Measurements from ENCODE around the gene TCP1.
"Not testable (repeated sequence)": the region's sequence is repeated elsewhere in the genome, so short reads cannot be mapped to it uniquely, and the experiment has no call there.

Gene TCP1

GRCh38 chr6:159816775-159817174 lies 27.4 kb upstream of the TCP1 start:
- not testable (repeated sequence) for DNase-seq (ENCODE audit: low read depth)

DNA sequence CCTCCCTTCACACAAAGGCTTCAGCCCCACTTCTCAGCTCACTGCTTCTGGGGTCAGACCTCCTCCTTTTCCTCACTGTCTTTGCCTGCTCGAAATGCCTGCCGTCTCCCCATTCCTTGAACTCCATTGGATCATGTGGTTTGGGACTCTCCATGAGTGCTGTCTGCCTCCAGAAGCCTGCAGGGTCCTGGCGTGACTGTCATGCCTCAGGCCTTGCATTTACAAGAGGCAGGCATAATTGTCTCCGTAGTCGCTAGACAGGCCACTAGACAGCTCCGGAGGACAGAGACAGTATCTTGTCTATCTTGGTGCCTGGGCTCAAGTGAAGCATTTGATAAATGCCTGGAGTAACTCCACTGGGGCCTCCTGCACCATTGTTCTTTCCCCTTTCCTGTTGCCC lies 26.0 kb upstream of the TCP1 start:
- DNase-seq (ENCODE audit: low read depth) = no peak

GRCh38 chr6:159813781-159814180 lies 24.4 kb upstream of the TCP1 start:
- DNase-seq (ENCODE audit: low read depth) = no peak

DNA sequence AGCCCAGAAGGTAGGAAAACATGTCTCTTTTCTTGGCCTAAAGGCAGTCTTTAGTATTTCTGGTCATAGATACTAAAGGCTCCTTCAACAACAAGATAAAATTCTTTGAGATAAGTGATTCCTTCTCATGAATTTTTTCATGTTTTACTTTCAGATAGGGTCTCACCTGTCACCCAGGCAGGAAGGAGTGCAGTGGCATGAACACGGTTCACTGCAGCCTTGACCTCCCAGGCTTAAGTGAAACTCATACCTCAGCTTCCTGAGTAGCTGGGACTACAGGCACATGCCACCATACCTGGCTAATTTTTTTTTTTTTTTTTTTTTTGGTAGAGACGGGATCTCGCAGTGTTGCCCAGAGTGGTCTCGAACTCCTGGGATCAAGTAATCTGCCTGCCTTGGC lies 19.7 kb upstream of the TCP1 start:
- DNase-seq (ENCODE audit: low read depth) = no peak

DNA sequence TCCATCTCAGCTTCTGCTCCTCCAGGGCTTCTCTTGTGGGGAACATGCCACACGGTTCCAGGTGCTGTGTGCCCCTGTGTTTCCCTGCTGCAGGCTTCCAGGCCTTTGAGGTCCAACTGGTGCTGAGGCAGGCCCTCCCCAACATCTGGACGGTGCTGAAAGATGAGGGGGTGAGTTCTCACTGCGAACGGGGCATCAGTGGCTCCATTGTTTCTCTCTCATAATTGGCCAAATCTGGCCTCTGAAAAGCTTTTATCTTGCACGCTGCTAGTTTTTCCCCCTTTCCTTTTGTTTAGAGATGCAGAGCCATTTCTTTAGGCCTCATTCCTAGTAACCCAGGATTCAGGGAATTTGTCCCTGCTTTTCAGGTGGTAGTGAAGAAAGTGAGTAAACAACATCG lies 19.2 kb upstream of the TCP1 start:
- DNase-seq (ENCODE audit: low read depth) = no peak

DNA sequence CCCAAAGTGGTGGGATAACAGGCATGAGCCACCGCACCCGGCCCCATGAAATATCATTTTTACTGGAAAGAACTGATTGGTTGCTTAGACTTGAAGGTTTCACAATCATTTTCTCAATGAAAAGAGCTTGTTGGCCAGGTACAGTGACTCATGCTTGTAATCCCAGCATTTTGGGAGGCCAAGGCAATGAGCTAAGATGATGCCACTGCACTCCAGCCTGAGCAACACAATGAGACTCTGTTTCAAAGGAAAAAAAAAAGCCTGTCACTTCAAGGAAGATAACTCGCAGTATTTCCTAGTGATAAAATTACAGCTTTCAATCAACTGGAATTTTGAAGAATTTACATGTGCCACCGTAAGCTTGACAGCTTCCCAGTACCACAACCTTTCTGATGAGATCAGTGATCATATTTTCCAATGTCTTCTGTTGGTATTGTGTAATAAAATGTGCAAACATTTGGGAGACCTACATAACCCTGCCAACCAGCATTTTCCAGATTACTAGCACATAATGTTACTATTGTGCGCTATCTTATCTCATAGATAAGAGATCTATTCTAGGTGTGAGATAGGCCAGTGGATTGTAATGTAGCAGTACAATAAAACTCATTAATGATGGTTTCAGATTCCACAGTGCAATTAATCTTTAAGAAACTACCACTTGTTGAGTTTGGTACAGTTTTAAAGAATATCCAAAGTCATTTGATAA lies 17.9 kb upstream of the TCP1 start:
- DNase-seq (ENCODE audit: low read depth) = no peak

- DNase-seq (ENCODE audit: low read depth) = no peak
Measured at GRCh38 chr6:159806021-159806458, 16.6 kb upstream of the TCP1 start.

- DNase-seq (ENCODE audit: low read depth) = no peak
Measured at GRCh38 chr6:159805440-159806020, 16.1 kb upstream of the TCP1 start.

DNA sequence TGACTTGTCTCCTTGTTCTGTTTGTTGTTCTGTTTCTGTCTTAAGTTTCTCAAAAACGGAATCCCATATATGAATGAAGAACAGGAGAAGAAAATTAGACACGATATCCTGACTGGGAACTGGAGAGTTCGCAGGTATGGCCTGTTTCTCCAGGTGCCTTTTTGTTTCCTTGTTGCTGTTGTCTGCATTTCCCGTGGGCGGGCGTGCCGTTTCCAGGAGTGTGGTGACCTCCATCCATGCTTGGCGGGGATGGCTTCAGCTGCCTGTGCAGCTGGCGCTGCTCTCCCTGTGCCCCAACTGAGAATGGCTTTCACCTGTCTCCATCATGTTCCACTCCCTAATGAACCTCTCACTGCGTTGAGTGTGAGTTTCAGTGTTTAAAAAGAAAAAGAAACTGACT lies 15.1 kb upstream of the TCP1 start:
- DNase-seq (ENCODE audit: low read depth) = no peak

- peak; percentile 65 for DNase-seq (ENCODE audit: low read depth)
Measured at GRCh38 chr6:159801935-159802334, 12.5 kb upstream of the TCP1 start.

GRCh38 chr6:159800141-159800865 lies 10.9 kb upstream of the TCP1 start, which contains the start of gene PNLDC1:
Gene PNLDC1 (plus strand): TSS chr6:159800276. CDS start chr6:159800308, 32 bp downstream.
- no peak for DNase-seq (ENCODE audit: low read depth)

DNA sequence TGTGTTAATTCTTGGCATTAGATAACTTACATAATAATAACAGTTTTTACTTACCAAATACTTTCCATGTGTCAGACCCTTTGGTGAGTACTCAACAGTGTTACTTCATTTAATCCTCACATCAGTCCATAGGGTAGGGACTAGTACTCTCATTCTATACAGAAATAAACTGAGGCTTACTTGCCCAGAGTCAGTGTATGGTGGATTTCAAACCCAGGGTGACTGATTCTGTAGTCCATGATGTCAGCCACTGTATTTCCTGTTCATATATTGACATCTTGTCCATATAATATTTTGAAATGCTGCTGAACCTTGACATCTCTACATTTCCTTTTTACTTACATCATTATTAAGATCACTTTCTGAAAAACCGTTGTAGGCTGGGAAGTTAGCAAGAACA lies 8.2 kb upstream of the TCP1 start:
- DNase-seq (ENCODE audit: low read depth) = no peak

GRCh38 chr6:159794976-159795375 lies 5.6 kb upstream of the TCP1 start:
- DNase-seq (ENCODE audit: low read depth) = not testable (repeated sequence)

GRCh38 chr6:159790956-159791598 lies 1.7 kb upstream of the TCP1 start:
- no peak for DNase-seq (ENCODE audit: low read depth)

DNA sequence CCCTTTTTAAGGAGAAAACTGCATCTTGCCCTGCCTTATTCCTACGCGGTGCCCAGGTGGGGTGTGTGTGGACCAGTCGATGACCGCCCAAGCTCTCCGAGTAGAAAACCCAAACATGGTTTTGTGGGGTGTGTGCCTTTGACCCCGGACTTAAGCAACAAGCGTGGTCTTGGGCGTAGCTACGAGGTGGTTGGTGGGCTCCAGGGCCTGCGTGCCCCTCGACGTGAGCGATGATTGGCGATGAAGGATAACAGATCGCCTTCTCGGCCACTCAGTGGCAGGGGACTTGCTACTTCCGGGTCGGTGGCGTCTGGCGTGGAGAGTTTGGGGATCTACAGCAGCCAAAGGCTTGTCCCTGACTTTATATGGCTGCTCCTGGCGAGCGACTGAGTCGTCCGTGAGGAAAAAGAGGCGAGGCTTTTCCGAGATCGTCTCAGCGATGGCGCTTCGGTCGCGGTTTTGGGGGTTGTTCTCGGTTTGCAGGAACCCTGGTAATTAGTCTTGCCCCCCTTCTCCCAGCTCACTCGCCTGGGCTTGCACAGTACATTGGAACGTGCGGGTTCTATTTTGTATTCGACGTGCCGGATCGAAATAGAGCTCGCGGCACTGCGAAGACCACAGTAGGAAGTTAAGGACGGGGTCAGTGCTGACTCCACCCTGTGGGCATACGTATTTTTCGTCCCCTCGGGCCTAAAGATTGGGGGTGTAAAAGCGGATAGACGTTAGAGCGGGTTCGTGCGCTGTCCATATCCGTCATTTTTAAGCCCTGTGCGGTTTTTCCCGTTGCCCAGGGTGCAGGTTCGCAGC lies 950 bp upstream of the TCP1 start, which contains the start of gene MRPL18:
MRPL18 (plus strand) TSS at position 319 of the 807 bp plus-strand sequence; CDS start at position 440, 121 bp downstream.
- peak; percentile 99 for DNase-seq (ENCODE audit: low read depth)

- peak; percentile 22 for DNase-seq (ENCODE audit: low read depth)
Measured at GRCh38 chr6:159788753-159789376, 537 bp downstream of the TCP1 start.

DNA sequence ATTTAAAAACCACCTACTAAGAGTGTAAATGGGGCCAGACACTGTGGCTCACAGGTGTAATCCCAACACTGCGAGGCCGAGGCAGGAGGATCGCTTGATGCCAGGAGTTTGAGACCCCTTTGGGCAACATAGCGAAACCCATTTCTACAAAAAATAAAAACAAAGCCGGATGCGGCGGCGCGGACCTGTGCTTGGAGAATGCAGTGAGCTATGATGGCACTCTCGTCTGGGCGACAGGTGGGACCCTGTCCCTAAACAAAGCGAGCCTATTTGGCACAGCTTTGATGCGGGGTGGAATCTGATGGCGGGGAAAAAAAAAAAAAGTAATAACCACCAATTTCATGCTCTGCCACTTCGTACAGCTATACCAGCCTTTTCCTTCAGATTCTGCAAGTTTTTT lies 1.1 kb downstream of the TCP1 start:
- no peak for DNase-seq (ENCODE audit: low read depth)

GRCh38 chr6:159778542-159779103 lies 10.8 kb downstream of the TCP1 start:
- DNase-seq (ENCODE audit: low read depth) = no peak

DNA sequence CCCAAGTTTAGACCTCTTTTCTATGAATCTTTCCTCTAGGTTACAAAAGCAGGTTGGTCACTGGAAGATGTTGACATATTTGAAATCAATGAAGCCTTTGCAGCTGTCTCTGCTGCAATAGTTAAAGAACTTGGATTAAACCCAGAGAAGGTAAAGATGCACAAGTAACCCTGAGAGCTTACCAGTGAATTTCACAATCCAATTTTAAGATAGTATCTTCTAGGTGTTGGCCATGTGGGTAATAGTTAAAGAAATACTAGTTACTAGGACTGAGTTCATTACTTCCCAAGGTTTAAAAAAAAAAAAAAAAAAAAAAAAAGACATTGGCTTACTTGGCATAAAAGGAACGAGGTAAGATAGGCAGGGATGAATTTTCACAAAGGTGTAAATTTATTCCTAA lies 11.3 kb downstream of the TCP1 start:
- DNase-seq (ENCODE audit: low read depth) = no peak

GRCh38 chr6:159777240-159777904 lies 12.0 kb downstream of the TCP1 start:
- no peak for DNase-seq (ENCODE audit: low read depth)

Data from fibroblast of gingiva (primary cell).